Measurements from ENCODE around the gene UBE3C. TPM values are rescaled to one million over a fixed set of nuclear protein-coding genes. Genes with fewer than 3 reads are reported as not detected.

UBE3C gene
- total RNA-seq, 1 experiment from 2014 or later: 87.6 TPM

DNA sequence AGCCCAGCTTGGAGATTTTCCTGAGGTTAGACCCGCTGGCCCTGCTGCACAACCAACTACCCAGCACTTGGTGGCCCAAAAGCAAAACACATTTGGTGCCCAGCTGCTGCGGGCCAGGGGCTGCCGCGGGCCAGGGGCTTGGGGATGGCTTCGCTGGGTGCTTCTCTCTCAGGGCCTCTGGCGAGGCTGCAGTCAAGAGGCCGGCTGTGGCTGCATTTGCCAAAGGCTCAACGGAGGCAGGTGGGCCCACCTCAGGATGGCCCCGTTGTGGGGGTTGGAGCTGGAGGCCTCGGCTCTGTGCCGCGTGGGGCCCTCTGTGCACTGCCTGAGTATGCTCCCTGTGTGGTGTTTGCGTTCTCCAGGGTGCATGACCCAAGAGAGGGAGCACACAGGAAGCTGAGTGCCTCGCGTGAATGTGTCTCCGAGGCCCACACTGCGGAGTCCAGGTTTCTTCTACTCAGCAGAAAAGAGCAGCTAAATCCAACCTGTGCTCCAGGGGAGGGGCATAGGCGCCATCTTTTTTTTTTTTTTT, 17.5 kb upstream of the UBE3C start:
- TF ChIP-seq SIN3A (IDR thresholded peaks at IDR 0.05; ENCODE audit: borderline replicate concordance, insufficient read depth, low read depth, low read length) (no peak), POLR2AphosphoS5 (IDR thresholded peaks at IDR 0.05; ENCODE audit: low read depth, low read length) (no peak), REST (IDR thresholded peaks at IDR 0.05; ENCODE audit: insufficient read depth in 1 of 2, low read depth in 2 of 2, low read length in 1 of 2) (no peak), TCF7L2 (IDR thresholded peaks at IDR 0.05; ENCODE audit: low read depth, low read length) (no peak)
- ChIA-PET CTCF (no interaction called here), POLR2A (no interaction called here)
- DNase-seq (ENCODE audit: low read depth, low spot score) (no peak), ATAC-seq (no peak)
- Histone ChIP-seq H3K36me3 (ENCODE audit: control insufficient read depth, insufficient read depth, low read length) (no peaks in the 10 kb centered on the region), H3K9me3 (ENCODE audit: control insufficient read depth, insufficient read depth, low read depth, low read length) (no peaks in the 10 kb centered on the region), H3K4me1 (ENCODE audit: control insufficient read depth, insufficient read depth, low read length) (no peaks in the 10 kb centered on the region), H3K27me3 (ENCODE audit: control insufficient read depth, insufficient read depth, low read length) (no peaks in the 10 kb centered on the region), H3K4me3 (ENCODE audit: low read depth in 2 of 2, low read length in 2 of 2) (no peak overlapping the region), H3K27ac (ENCODE audit: low read length) (no peak overlapping the region)
- BruUV-seq (replicated peaks): no TSS peak
- intact Hi-C loops (cut with micrococcal nuclease; ENCODE audit: unreplicated experiment) (no loop called here), in situ Hi-C loops (cut with HindIII; ENCODE audit: low pct_unique_long_range_greater_than_20kb, low sequenced_read_pairs) (no loop called here)

DNA sequence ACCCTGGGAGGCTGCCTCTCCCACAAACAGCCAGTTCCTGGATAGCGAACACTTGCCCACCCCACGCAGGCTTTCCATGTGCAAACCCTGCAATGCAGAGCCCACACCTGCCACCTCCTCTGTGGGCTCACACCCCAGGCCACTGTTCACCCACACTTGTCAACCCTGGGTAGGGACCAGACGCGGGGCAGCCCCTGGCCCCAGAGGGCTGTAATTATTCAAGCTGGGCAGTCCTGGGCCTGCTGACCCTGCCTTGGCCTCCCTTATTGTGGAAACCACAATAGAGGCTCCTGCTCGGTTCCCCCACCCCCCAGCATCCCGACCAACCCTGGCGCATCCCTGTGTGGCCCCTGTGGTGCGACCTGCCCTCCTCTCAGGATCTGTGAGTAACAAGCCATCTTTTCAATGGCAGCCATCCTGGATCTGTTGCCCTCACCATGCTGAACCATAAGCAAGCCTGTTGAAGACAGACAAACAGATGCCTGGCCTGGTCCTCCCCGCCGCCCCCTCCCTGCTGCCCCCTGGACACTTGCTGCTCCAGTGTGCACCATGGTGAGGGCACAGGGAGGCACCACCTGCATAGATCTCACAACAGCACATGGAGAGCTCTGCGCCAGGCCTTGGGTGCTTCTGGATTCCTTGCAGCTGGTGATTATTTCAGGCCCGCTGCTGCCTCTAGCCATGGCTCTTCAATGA, 15.8 kb upstream of the UBE3C start:
- DNase-seq (ENCODE audit: low read depth, low spot score) (no peak), ATAC-seq (no peak)
- H3K36me3 ChIP-seq (ENCODE audit: control insufficient read depth, insufficient read depth, low read length): no peaks in the 10 kb centered on the region
- in situ Hi-C loops (cut with HindIII; ENCODE audit: low pct_unique_long_range_greater_than_20kb, low sequenced_read_pairs): no loop called here
- no peaks in the 10 kb centered on the region for H3K4me1 ChIP-seq (ENCODE audit: control insufficient read depth, insufficient read depth, low read length)
- ChIA-PET CTCF (interaction anchor here (0.5 to 0.7 kb wide), 2 partner anchors 16 to 177 kb away, joined by 3 to 6 read pairs; no protein-coding TSS in a partner anchor), POLR2A (no interaction called here)
- H3K27ac ChIP-seq (ENCODE audit: low read length): no peak overlapping the region
- H3K9me3 ChIP-seq (ENCODE audit: control insufficient read depth, insufficient read depth, low read depth, low read length): no peaks in the 10 kb centered on the region
- no TSS peak for BruUV-seq (replicated peaks)
- H3K27me3 ChIP-seq (ENCODE audit: control insufficient read depth, insufficient read depth, low read length): no peaks in the 10 kb centered on the region
- TF ChIP-seq SIN3A (IDR thresholded peaks at IDR 0.05; ENCODE audit: borderline replicate concordance, insufficient read depth, low read depth, low read length) (no peak), REST (IDR thresholded peaks at IDR 0.05; ENCODE audit: insufficient read depth in 1 of 2, low read depth in 2 of 2, low read length in 1 of 2) (no peak), POLR2AphosphoS5 (IDR thresholded peaks at IDR 0.05; ENCODE audit: low read depth, low read length) (no peak), TCF7L2 (IDR thresholded peaks at IDR 0.05; ENCODE audit: low read depth, low read length) (no peak)
- TF ChIP-seq, protein P1, sequence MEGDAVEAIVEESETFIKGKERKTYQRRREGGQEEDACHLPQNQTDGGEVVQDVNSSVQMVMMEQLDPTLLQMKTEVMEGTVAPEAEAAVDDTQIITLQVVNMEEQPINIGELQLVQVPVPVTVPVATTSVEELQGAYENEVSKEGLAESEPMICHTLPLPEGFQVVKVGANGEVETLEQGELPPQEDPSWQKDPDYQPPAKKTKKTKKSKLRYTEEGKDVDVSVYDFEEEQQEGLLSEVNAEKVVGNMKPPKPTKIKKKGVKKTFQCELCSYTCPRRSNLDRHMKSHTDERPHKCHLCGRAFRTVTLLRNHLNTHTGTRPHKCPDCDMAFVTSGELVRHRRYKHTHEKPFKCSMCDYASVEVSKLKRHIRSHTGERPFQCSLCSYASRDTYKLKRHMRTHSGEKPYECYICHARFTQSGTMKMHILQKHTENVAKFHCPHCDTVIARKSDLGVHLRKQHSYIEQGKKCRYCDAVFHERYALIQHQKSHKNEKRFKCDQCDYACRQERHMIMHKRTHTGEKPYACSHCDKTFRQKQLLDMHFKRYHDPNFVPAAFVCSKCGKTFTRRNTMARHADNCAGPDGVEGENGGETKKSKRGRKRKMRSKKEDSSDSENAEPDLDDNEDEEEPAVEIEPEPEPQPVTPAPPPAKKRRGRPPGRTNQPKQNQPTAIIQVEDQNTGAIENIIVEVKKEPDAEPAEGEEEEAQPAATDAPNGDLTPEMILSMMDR (IDR thresholded peaks at IDR 0.05): no peak
- intact Hi-C loops (cut with micrococcal nuclease; ENCODE audit: unreplicated experiment): no loop called here
- no peak overlapping the region for H3K4me3 ChIP-seq (ENCODE audit: low read depth in 2 of 2, low read length in 2 of 2)

Measured in Panc1 (cell line).